WTC11 (cell line): ENCODE measurements around the gene GABRG1. TPM values are rescaled to one million over a fixed set of nuclear protein-coding genes. Genes with fewer than 3 reads are reported as not detected.

Source experiments
- ATAC-seq: fragments of 200-7000 bp; cut with Tn5 transposase; 2 replicates; pipeline ENCODE4 v1.10.0; 2021; ENCODE audit warnings: mild to moderate bottlenecking, moderate library complexity
- CTCF ChIA-PET: fragments of 300-600 bp; sonication (Branson Sonifier 250); formaldehyde crosslinking; loops from one replicate; lab custom pipeline; 2021; ENCODE audit warnings: antibody characterized with exemption; lab: Charles Lee
- POLR2A ChIA-PET: fragments of 350-600 bp; sonication (Branson Sonifier 250); formaldehyde crosslinking; loops from one replicate; lab custom pipeline; 2021; ENCODE audit warnings: antibody characterized with exemption; lab: Charles Lee
- DNase-seq: peaks from one replicate; pipeline ENCODE4 v3.0.0; 2021; ENCODE audit warnings: low spot score
- H3K27ac Mint-ChIP-seq: 2 replicates; pipeline ENCODE4 v1.8.0; 2021; ENCODE audit warnings: mixed read lengths
- H3K27me3 Mint-ChIP-seq: 2 replicates; pipeline ENCODE4 v1.8.0; 2021; ENCODE audit warnings: low read depth, mild to moderate bottlenecking, moderate library complexity, mixed read lengths
- H3K36me3 Mint-ChIP-seq: 2 replicates; pipeline ENCODE4 v1.8.0; 2021; ENCODE audit warnings: mixed read lengths
- H3K4me1 Mint-ChIP-seq: 2 replicates; pipeline ENCODE4 v1.8.0; 2022; ENCODE audit warnings: mixed read lengths
- H3K4me3 Mint-ChIP-seq: 2 replicates; pipeline ENCODE4 v1.8.0; 2021; ENCODE audit warnings: mild to moderate bottlenecking, moderate library complexity, mixed read lengths
- H3K9me3 Mint-ChIP-seq: 2 replicates; pipeline ENCODE4 v1.8.0; 2021; ENCODE audit warnings: mixed read lengths
- AFF4 ChIP-seq: sonication (generic); formaldehyde crosslinking; IDR thresholded peaks from 2 replicates; pipeline ENCODE4 v1.8.1; 2023; ENCODE audit warnings: mild to moderate bottlenecking, missing genetic modification reagents, borderline replicate concordance
- ATF3 ChIP-seq: sonication (generic); formaldehyde crosslinking; conservative IDR thresholded peaks from 2 replicates; pipeline ENCODE4 v1.8.1; 2022; ENCODE audit warnings: mild to moderate bottlenecking, missing genetic modification reagents
- CBFB ChIP-seq: sonication (generic); formaldehyde crosslinking; IDR thresholded peaks from 2 replicates; pipeline ENCODE4 v1.8.1; 2022; ENCODE audit warnings: mild to moderate bottlenecking, low read depth, missing genetic modification reagents
- FOXJ3 ChIP-seq: sonication (generic); formaldehyde crosslinking; IDR thresholded peaks from 2 replicates; pipeline ENCODE4 v1.9.0; 2021; ENCODE audit warnings: missing genetic modification reagents, mild to moderate bottlenecking, borderline replicate concordance
- GTF2I ChIP-seq: fragments of 250-450 bp; sonication (Bioruptor Pico); conservative IDR thresholded peaks from 2 replicates; pipeline ENCODE4 v1.4.0; 2021; ENCODE audit warnings: mild to moderate bottlenecking
- HMGA2 ChIP-seq: fragments of 250-450 bp; sonication (Bioruptor Pico); IDR thresholded peaks from 2 replicates; pipeline ENCODE4 v1.4.0; 2021; ENCODE audit warnings: mild to moderate bottlenecking, moderate library complexity
- JAZF1 ChIP-seq: fragments of 250-450 bp; sonication (Bioruptor Pico); IDR thresholded peaks from 2 replicates; pipeline ENCODE4 v1.9.0; 2021; ENCODE audit warnings: moderate library complexity, mild to moderate bottlenecking, inconsistent platforms
- MXD4 ChIP-seq: fragments of 250-450 bp; sonication (Bioruptor Pico); IDR thresholded peaks from 2 replicates; pipeline ENCODE4 v1.8.0; 2021; ENCODE audit warnings: mild to moderate bottlenecking, moderate library complexity, borderline replicate concordance
- NFYB ChIP-seq: sonication (generic); formaldehyde crosslinking; conservative IDR thresholded peaks from 2 replicates; pipeline ENCODE4 v1.8.0; 2022; ENCODE audit warnings: low read depth, missing genetic modification reagents
- OVOL2 ChIP-seq: fragments of 250-450 bp; sonication (Bioruptor Pico); IDR thresholded peaks from 2 replicates; pipeline ENCODE4 v1.9.0; 2021; ENCODE audit warnings: mild to moderate bottlenecking, borderline replicate concordance
- RELA ChIP-seq: sonication (generic); formaldehyde crosslinking; IDR thresholded peaks from 2 replicates; pipeline ENCODE4 v1.8.1; 2022; ENCODE audit warnings: missing genetic modification reagents, mild to moderate bottlenecking, borderline replicate concordance
- RORB ChIP-seq: fragments of 250-450 bp; sonication (Bioruptor Pico); IDR thresholded peaks from 2 replicates; pipeline ENCODE4 v1.9.0; 2021; ENCODE audit warnings: mild to moderate bottlenecking
- STAT6 ChIP-seq: sonication (generic); formaldehyde crosslinking; conservative IDR thresholded peaks from 2 replicates; pipeline ENCODE4 v1.8.1; 2023; ENCODE audit warnings: mild to moderate bottlenecking, low read depth, missing genetic modification reagents, moderate library complexity
- TP53 ChIP-seq: sonication (generic); formaldehyde crosslinking; IDR thresholded peaks from 2 replicates; pipeline ENCODE4 v1.8.1; 2023; ENCODE audit warnings: mild to moderate bottlenecking, missing genetic modification reagents
- ZBTB21 ChIP-seq: sonication (generic); formaldehyde crosslinking; IDR thresholded peaks from 2 replicates; pipeline ENCODE4 v1.8.1; 2023; ENCODE audit warnings: mild to moderate bottlenecking, missing genetic modification reagents, borderline replicate concordance
- ZNF232 ChIP-seq: sonication (generic); formaldehyde crosslinking; IDR thresholded peaks from 2 replicates; pipeline ENCODE4 v1.8.0; 2022; ENCODE audit warnings: mild to moderate bottlenecking, missing genetic modification reagents
- ZNF317 ChIP-seq: sonication (generic); formaldehyde crosslinking; IDR thresholded peaks from 2 replicates; pipeline ENCODE4 v1.8.1; 2023; ENCODE audit warnings: low read depth, mild to moderate bottlenecking, moderate library complexity, missing genetic modification reagents, borderline replicate concordance
- ZNF532 ChIP-seq: fragments of 250-450 bp; sonication (Bioruptor Pico); IDR thresholded peaks from 2 replicates; pipeline ENCODE4 v1.9.0; 2021; ENCODE audit warnings: mild to moderate bottlenecking, borderline replicate concordance
- total RNA-seq: library from RNA; stranded (reverse); gene quantifications from 3 replicates; pipeline ENCODE4 v1.2.3, GENCODE V29; 2021

The GABRG1 gene
- total RNA-seq, 1 experiment from 2014 or later, result 0.17 TPM

GRCh38 chr4:46124773-46125413, 1.0 kb upstream of the GABRG1 start (continued):
- TF ChIP-seq MXD4 (CRISPR knock-in tag) (no peak), FOXJ3 (CRISPR knock-in tag) (no peak), OVOL2 (CRISPR knock-in tag) (no peak), ZNF317 (CRISPR knock-in tag) (no peak), RELA (CRISPR knock-in tag) (no peak)

GRCh38 chr4:46081674-46082073, 42.2 kb downstream of the GABRG1 start:
- H3K9me3 Mint-ChIP-seq, result no peaks in the 10 kb centered on the region
- CTCF ChIA-PET, result no interaction called here
- no peaks in the 10 kb centered on the region for H3K4me1 Mint-ChIP-seq
- POLR2A ChIA-PET, result no interaction called here
- ATAC-seq, result no peak
- no peaks in the 10 kb centered on the region for H3K36me3 Mint-ChIP-seq
- no peaks in the 10 kb centered on the region for H3K27me3 Mint-ChIP-seq
- no peak overlapping the region for H3K4me3 Mint-ChIP-seq
- DNase-seq, result no peak
- TF ChIP-seq ATF3 (no peak), NFYB (CRISPR knock-in tag) (no peak), RORB (CRISPR knock-in tag) (no peak), ZNF232 (no peak), JAZF1 (CRISPR knock-in tag) (no peak), AFF4 (CRISPR knock-in tag) (no peak), FOXJ3 (CRISPR knock-in tag) (no peak), STAT6 (CRISPR knock-in tag) (no peak), GTF2I (CRISPR knock-in tag) (no peak), ZBTB21 (CRISPR knock-in tag) (no peak), CBFB (CRISPR knock-in tag) (no peak), MXD4 (CRISPR knock-in tag) (no peak), TP53 (CRISPR knock-in tag) (no peak), ZNF532 (CRISPR knock-in tag) (no peak), HMGA2 (CRISPR knock-in tag) (no peak)
- no peak overlapping the region for H3K27ac Mint-ChIP-seq
